LNCAP (cell line): Measurements from ENCODE around the gene BNC2.

Experiments
- CTCF ChIP-seq: fragments of 450-650 bp; IDR thresholded peaks from 2 replicates; pipeline ENCODE4 v1.5.1; 2017; ENCODE audit warnings: mild to moderate bottlenecking

BNC2 gene

GRCh38 chr9:16449076-16449730 lies 421.3 kb downstream of the BNC2 start:
- TF ChIP-seq CTCF = no peak

GRCh38 chr9:16447946-16448345 lies 422.5 kb downstream of the BNC2 start:
- TF ChIP-seq CTCF = no peak

GRCh38 chr9:16446636-16447035 lies 423.8 kb downstream of the BNC2 start:
- no peak for TF ChIP-seq CTCF

- TF ChIP-seq CTCF = no peak
Measured at GRCh38 chr9:16445141-16445920, 425.1 kb downstream of the BNC2 start.

GRCh38 chr9:16442622-16443021 lies 427.8 kb downstream of the BNC2 start:
- no peak for TF ChIP-seq CTCF

GRCh38 chr9:16441791-16442190 lies 428.7 kb downstream of the BNC2 start:
- TF ChIP-seq CTCF = no peak

GRCh38 chr9:16436545-16436944 lies 433.9 kb downstream of the BNC2 start:
- no peak for TF ChIP-seq CTCF
